GM21717 (cell line): ENCODE results near the gene CAPN13.

Experiments
- ATAC-seq: cut with Tn5 transposase; IDR thresholded peaks from one replicate; pipeline ENCODE4 v1.9.1; 2021; ENCODE audit warnings: mild to moderate bottlenecking, moderate library complexity; ENCODE audit not compliant: unreplicated experiment

Gene CAPN13

GRCh38 chr2:30684516-30684915 is 122.7 kb downstream of the CAPN13 start:
- no peak for ATAC-seq

- ATAC-seq, result no peak
Measured at GRCh38 chr2:30684026-30684425, 123.2 kb downstream of the CAPN13 start.

- ATAC-seq, result no peak
Measured at GRCh38 chr2:30683236-30683956, 123.8 kb downstream of the CAPN13 start.

- ATAC-seq, result no peak
Measured at GRCh38 chr2:30681022-30681421, 126.2 kb downstream of the CAPN13 start.

- ATAC-seq, result no peak
Measured at GRCh38 chr2:30680121-30680520, 127.1 kb downstream of the CAPN13 start.

GRCh38 chr2:30679426-30680088 is 127.7 kb downstream of the CAPN13 start:
- ATAC-seq, result no peak

- ATAC-seq, result no peak
Measured at GRCh38 chr2:30678410-30679137, 128.7 kb downstream of the CAPN13 start.

- ATAC-seq, result no peak
Measured at GRCh38 chr2:30677861-30678385, 129.3 kb downstream of the CAPN13 start.

- no peak for ATAC-seq
Measured at GRCh38 chr2:30677231-30677630, 130.0 kb downstream of the CAPN13 start.

- no peak for ATAC-seq
Measured at GRCh38 chr2:30675758-30676157, 131.5 kb downstream of the CAPN13 start.

GRCh38 chr2:30673127-30673526 is 134.1 kb downstream of the CAPN13 start:
- ATAC-seq, result no peak
